Testis (tissue), 3 donors: ENCODE measurements around the gene CAPG. TPM values are rescaled to one million over a fixed set of nuclear protein-coding genes. Genes with fewer than 3 reads are reported as not detected.

ENCODE experiments used
- DNase-seq: peaks from one replicate; pipeline ENCODE4 v3.0.0-alpha.2; 2019
- H3K27ac ChIP-seq, 2 donors: fragments of 200-600 bp; sonication (generic); one replicate each; pipeline ENCODE4 v1.5.1; 2019
- H3K27me3 ChIP-seq: fragments of 200-600 bp; sonication (generic); one replicate; pipeline ENCODE4 v1.5.1; 2019
- H3K36me3 ChIP-seq: fragments of 200-600 bp; sonication (generic); one replicate; pipeline ENCODE4 v1.5.1; 2017; ENCODE audit warnings: low read depth; ENCODE audit errors: missing control alignments
- H3K4me1 ChIP-seq: fragments of 200-600 bp; sonication (generic); one replicate; pipeline ENCODE4 v1.5.1; 2019
- H3K4me3 ChIP-seq, 2 donors: fragments of 200-600 bp; sonication (generic); one replicate each; pipeline ENCODE4 v1.5.1; 2017 to 2019
- H3K9me3 ChIP-seq: fragments of 200-600 bp; sonication (generic); one replicate; pipeline ENCODE4 v1.5.1; 2017
- CTCF ChIP-seq, 3 experiments: fragments of 450-650 bp in 2 of 3; fragments of 200-600 bp in 1 of 3; sonication (generic) in 1 of 3; IDR thresholded peaks; one replicate each; pipeline ENCODE4 v1.5.1; 2016 to 2019; ENCODE audit warnings: antibody characterized with exemption in 3 of 3, mild to moderate bottlenecking in 2 of 3, moderate library complexity in 1 of 3
- POLR2A ChIP-seq: fragments of 450-650 bp; IDR thresholded peaks from one replicate; pipeline ENCODE4 v1.6.1; 2017; ENCODE audit warnings: antibody characterized with exemption, mild to moderate bottlenecking, moderate library complexity
- WGBS, 2 donors: methylation state at CpG; one replicate each; pipeline ENCODE4 v1.1.5; 2018; 5-methylcytosine and 5-hydroxymethylcytosine counted together
- intact Hi-C: fragments of 100-400 bp; cut with DNase I; formaldehyde crosslinking; loops from one replicate; pipeline ENCODE4 v1.15.1; 2023; ENCODE audit warnings: low total_unique reads
- polyA plus RNA-seq: library from polyadenylated mRNA; stranded (reverse); fragments of 350-450 nt; fragmentation: Illumina TruSeq; extraction: RNeasy Lipid Tissue Mini Kit (QIAGEN cat#74804); gene quantifications from one replicate; pipeline ENCODE4 v1.2.3, GENCODE V29; 2014; ENCODE audit warnings: low read depth, low replicate concordance; ENCODE audit not compliant: insufficient read depth
- total RNA-seq, 2 donors: library from RNA; depleted of rRNA; stranded (reverse); fragments of >200 nt; gene quantifications; one replicate each; pipeline ENCODE4 v1.2.3, GENCODE V29; 2016

CAPG gene
- total and polyA plus RNA-seq, 3 donors from 2014 or later: 17.7 to 74.5 (median 29.4) TPM

- Histone ChIP-seq H3K4me3 (no peak overlapping the region), H3K4me1 (peaks cover 13% of the 10 kb centered on the region), H3K27ac (no peak overlapping the region), H3K36me3 (no peaks in the 10 kb centered on the region), H3K9me3 (no peaks in the 10 kb centered on the region), H3K27me3 (no peaks in the 10 kb centered on the region)
- DNase-seq: no peak
- TF ChIP-seq POLR2A (no peak), CTCF (IDR thresholded peaks at IDR 0.05) (no peak)
- WGBS, 2 donors: 85 to 95% methylated on average over 12 of the region's 12 CpGs
- intact Hi-C loops: no loop called here
Measured at GRCh38 chr2:85429213-85429923, 19.2 kb upstream of the CAPG start.

GRCh38 chr2:85428343-85428881 lies 18.2 kb upstream of the CAPG start:
- no peaks in the 10 kb centered on the region for H3K27me3 ChIP-seq
- peaks cover 5% of the 10 kb centered on the region for H3K4me1 ChIP-seq
- H3K36me3 ChIP-seq: no peaks in the 10 kb centered on the region
- no peak for DNase-seq
- intact Hi-C loops: no loop called here
- H3K9me3 ChIP-seq: no peaks in the 10 kb centered on the region
- no peak for TF ChIP-seq POLR2A
- TF ChIP-seq CTCF (IDR thresholded peaks at IDR 0.05): no peak
- H3K4me3 ChIP-seq: no peak overlapping the region
- H3K27ac ChIP-seq: no peak overlapping the region
- WGBS, 2 donors: 82 to 83% methylated on average over 7 of the region's 7 CpGs

GRCh38 chr2:85427300-85427835 lies 17.2 kb upstream of the CAPG start:
- 79 to 81% methylated on average over 3 of the region's 3 CpGs for WGBS, 2 donors

GRCh38 chr2:85425588-85425987 lies 15.4 kb upstream of the CAPG start:
- no peak overlapping the region for H3K27ac ChIP-seq
- intact Hi-C loops: no loop called here

More at GRCh38 chr2:85427300-85427835, 17.2 kb upstream of the CAPG start:
- DNase-seq: no peak
- intact Hi-C loops: no loop called here
- no peak overlapping the region for H3K4me3 ChIP-seq
- H3K4me1 ChIP-seq: no peaks in the 10 kb centered on the region
- no peaks in the 10 kb centered on the region for H3K9me3 ChIP-seq
- no peaks in the 10 kb centered on the region for H3K27me3 ChIP-seq
- no peaks in the 10 kb centered on the region for H3K36me3 ChIP-seq
- TF ChIP-seq POLR2A (no peak), CTCF (IDR thresholded peaks at IDR 0.05) (no peak)
- no peak overlapping the region for H3K27ac ChIP-seq

More at GRCh38 chr2:85425588-85425987, 15.4 kb upstream of the CAPG start:
- Histone ChIP-seq H3K27me3 (no peaks in the 10 kb centered on the region), H3K4me1 (peaks cover 11% of the 10 kb centered on the region), H3K9me3 (no peaks in the 10 kb centered on the region), H3K4me3 (no peak overlapping the region), H3K36me3 (no peaks in the 10 kb centered on the region)
- no peak for TF ChIP-seq CTCF (IDR thresholded peaks at IDR 0.05)
- TF ChIP-seq POLR2A: no peak
- 79 to 89% methylated on average over 3 of the region's 3 CpGs for WGBS, 2 donors
- no peak for DNase-seq
